Epithelial cell of esophagus (primary cell): ENCODE measurements around the gene ALDH8A1.

Experiments
- DNase-seq: peaks from one replicate; pipeline ENCODE4 v3.0.0; 2010; ENCODE audit warnings: low read depth
- H3K4me3 ChIP-seq: 2 replicates; pipeline ENCODE4 v1.5.1; 2011; ENCODE audit warnings: mild to moderate bottlenecking, low read length, control low read depth
- TF ChIP-seq, protein P1 (sequence below): IDR thresholded peaks from 2 replicates; pipeline ENCODE4 v1.5.1; 2011; ENCODE audit warnings: low read depth, mild to moderate bottlenecking, low read length, control low read depth, inconsistent platforms; ENCODE audit not compliant: insufficient read depth; ENCODE audit errors: missing control alignments

ALDH8A1 gene

DNA sequence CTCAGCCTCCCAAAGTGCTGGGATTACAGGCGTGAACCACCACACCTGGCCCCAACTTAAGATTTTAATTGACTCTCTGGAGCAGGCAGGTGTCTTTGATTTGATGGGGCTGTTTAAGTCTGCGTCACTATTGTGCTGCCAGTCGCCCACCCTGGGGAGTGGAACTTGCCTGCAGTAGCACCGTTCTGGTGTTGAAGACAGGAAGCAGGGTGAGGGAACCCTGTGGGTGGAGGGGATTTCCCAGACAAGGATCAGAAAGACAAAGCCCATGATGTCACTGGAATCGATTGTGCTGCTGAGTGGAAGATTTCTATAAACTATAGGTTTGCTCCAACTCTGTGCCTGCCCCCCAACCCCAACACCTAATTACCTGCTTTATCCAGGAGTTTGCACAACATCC lies 11.0 kb downstream of the ALDH8A1 start:
- TF ChIP-seq, protein P1, sequence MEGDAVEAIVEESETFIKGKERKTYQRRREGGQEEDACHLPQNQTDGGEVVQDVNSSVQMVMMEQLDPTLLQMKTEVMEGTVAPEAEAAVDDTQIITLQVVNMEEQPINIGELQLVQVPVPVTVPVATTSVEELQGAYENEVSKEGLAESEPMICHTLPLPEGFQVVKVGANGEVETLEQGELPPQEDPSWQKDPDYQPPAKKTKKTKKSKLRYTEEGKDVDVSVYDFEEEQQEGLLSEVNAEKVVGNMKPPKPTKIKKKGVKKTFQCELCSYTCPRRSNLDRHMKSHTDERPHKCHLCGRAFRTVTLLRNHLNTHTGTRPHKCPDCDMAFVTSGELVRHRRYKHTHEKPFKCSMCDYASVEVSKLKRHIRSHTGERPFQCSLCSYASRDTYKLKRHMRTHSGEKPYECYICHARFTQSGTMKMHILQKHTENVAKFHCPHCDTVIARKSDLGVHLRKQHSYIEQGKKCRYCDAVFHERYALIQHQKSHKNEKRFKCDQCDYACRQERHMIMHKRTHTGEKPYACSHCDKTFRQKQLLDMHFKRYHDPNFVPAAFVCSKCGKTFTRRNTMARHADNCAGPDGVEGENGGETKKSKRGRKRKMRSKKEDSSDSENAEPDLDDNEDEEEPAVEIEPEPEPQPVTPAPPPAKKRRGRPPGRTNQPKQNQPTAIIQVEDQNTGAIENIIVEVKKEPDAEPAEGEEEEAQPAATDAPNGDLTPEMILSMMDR: no peak

DNA sequence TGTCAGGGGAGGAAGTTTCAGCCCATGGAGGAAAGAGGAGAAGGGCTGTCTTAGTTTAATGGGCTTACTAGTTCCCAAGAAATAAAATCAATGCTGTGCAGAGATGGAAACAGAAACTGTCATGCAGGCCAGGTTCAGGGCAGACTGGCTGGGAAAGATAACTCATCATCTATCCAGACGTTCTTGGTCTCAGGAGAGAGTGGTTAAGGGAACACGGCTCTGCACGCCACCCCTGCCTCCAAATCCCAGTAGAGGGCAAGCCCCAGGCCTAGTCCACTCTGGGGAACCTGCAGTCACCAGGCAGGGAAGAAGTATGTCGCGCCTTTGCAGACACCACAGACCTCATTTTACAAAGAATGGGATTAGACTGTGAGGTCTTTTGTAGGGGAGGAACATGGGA lies 12.5 kb downstream of the ALDH8A1 start:
- TF ChIP-seq, protein P1: no peak
- no peak overlapping the region for H3K4me3 ChIP-seq
- no peak for DNase-seq

More for the DNA sequence above, 11.0 kb downstream of the ALDH8A1 start:
- H3K4me3 ChIP-seq: no peak overlapping the region
- DNase-seq: no peak

DNA sequence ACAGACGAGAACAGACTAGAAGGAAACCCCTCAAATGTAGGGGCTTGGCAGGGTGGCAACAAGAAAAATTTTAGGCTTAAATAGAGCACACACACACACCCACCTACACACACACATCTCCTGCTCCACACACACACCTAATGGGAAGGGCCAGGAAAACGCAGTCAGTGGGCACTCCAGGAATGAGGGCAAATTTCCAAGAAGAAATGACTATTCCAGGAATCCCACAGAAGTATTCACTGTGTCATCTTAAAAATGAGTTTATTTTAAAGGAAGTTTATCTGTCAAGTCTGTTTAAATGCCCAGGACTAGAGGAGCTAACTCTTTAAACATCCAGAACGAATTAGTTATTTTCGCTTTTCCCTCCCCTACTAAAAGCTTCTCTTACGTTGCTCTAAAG lies 13.0 kb downstream of the ALDH8A1 start:
- peak; percentile 24 for DNase-seq
- no peak overlapping the region for H3K4me3 ChIP-seq
- TF ChIP-seq, protein P1: no peak

DNA sequence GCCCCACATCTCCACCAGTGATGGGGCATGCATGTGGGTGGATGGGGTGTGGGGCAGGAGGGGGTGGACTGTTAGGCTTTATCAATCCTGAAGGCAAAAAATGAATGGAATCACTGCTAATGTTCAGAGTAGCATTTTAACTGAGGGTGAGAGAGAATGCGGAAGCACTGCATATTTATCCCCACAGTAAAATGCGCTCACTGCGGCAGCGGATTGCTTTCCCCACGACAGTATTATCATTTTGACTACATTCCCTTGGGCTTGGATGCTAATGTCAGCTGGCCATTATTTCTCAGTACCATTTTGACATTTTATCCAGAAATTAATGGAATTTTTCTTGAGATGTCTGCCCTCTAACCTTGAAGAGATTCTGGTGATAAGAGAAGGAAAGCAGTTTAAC lies 13.4 kb downstream of the ALDH8A1 start:
- TF ChIP-seq, protein P1: no peak
- no peak for DNase-seq
- H3K4me3 ChIP-seq: no peak overlapping the region

DNA sequence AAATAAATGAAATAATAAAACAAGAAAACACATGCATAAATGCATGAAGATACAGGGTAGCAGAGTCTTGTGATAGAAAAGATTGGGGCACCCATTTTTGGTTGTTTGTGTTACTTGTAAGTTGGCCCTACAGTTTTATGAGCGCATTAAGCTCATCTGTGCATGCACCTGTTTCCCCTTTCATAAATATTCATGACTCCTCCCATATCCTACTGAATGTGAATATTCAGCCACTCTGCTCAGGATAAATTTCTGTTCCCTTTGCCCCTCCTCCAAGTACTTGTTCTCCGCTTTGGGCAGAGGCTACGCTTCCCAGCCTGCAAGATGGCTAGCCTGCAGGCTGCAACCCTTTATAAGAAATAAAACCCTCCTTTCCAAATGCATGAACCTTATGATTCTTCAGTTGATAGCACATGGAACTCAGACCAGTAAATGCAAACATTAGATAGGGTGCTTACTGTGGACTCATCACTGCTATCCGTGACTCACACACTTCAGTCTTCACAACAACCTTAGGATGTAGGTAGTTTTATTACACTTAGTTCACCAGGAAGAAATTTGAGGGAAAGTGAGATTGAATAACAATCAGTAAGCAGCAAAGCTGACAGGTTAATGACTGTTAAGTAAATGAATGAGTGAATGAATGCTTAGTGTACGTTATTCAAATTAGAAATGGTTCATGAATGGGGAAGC lies 15.0 kb downstream of the ALDH8A1 start:
- TF ChIP-seq, protein P1: no peak
- peak; percentile 69 for DNase-seq
- no peak overlapping the region for H3K4me3 ChIP-seq

DNA sequence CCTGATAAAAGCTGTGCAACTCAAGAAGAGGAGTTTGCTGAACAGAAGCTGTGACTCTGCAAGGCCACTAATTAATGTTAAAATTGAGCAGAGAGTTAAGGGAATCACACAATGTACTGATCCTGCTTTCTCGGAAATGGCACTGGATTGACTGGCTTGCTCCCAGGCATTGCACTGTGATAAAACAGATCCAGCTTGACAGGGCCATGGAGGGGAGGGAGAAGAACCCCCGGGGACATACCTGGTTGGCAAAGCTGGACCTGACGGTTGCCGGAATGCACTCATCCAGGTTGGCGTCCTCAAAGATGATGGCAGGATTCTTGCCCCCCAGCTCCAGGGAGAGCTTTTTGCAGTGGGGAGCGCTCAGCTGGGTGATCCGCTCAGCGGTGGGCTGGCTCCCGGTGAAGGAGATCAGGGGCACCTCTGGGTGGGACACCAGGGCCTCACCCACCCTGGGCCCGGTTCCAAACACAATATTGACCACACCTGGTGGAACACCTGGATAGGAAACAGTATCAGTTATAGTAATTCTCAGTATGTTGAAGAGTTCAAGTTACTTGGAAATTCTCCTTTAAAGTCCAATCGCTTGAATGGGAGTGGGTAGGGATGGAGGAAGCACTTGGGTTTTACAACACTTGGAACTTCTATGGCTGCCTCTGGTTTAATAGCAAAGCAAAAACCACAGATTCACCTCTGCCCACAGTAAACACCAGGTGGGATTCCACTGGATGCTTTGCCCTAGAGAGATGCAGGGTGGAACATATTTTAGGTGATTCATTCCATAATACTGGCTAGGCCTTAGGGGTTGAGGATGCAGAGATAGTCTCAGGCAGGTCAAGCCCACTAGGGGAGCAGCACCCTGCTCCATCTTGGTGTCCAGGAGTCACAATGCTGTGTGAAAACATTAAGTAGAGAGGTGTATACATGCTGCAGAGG lies 17.1 kb downstream of the ALDH8A1 start:
- TF ChIP-seq, protein P1: no peak
- H3K4me3 ChIP-seq: no peak overlapping the region
- DNase-seq: no peak
